ENCODE data around the gene CEP126. TPM values are rescaled to one million over a fixed set of nuclear protein-coding genes. Genes with fewer than 3 reads are reported as not detected.
A peak's percentile ranks its signal among the peaks of the same experiment; 100 is the strongest.

CEP126 gene
- total RNA-seq, 2 donors from 2014 or later = 1.5 to 2.5 TPM

DNA sequence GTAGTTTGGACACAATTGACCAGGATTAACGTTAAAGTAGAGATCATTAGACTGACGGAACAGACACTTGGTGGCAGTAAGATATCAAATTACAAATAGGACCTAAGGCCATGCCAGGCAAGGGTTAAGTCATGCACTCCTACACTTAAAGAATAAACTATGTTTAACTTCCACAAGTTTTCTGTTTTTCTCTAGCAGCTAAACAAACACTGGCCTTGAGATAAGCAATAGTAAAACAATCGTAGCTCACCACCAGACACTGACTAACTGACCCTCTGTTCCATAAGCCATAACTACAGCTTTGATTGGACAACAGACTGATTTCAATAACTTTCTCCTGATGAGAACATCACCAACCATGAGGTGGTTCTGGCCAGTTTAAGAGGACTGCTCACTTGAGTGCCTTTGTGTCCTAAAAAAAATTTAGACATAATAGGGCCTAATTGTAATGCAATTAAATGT is 2.0 kb upstream of the CEP126 start:
- ATAC-seq = no peak
- no peak overlapping the region for H3K27ac Mint-ChIP-seq

GRCh38 chr11:101913656-101914055 is 1.2 kb upstream of the CEP126 start:
- peaks cover 24 to 34% of the 10 kb centered on the region in 2 donors for H3K4me1 Mint-ChIP-seq (ENCODE audit: low read depth in 2 of 2)
- H3K36me3 Mint-ChIP-seq = no peaks in the 10 kb centered on the region
- ATAC-seq = no peak
- peaks cover 6 to 19% of the 10 kb centered on the region in 2 donors for H3K27me3 Mint-ChIP-seq
- H3K9me3 Mint-ChIP-seq = no peaks in the 10 kb centered on the region
- H3K4me3 Mint-ChIP-seq = no peak overlapping the region
- H3K27ac Mint-ChIP-seq = no peak overlapping the region
- no peak for DNase-seq (ENCODE audit: low spot score)

More for the DNA sequence above, 2.0 kb upstream of the CEP126 start:
- Mint-ChIP-seq H3K36me3 (no peaks in the 10 kb centered on the region), H3K27me3 (peaks cover 6 to 20% of the 10 kb centered on the region in 2 donors), H3K4me3 (no peak overlapping the region), H3K9me3 (no peaks in the 10 kb centered on the region), H3K4me1 (ENCODE audit: low read depth in 2 of 2) (peaks cover 22 to 32% of the 10 kb centered on the region in 2 donors)
- no peak for DNase-seq (ENCODE audit: low spot score)

DNA sequence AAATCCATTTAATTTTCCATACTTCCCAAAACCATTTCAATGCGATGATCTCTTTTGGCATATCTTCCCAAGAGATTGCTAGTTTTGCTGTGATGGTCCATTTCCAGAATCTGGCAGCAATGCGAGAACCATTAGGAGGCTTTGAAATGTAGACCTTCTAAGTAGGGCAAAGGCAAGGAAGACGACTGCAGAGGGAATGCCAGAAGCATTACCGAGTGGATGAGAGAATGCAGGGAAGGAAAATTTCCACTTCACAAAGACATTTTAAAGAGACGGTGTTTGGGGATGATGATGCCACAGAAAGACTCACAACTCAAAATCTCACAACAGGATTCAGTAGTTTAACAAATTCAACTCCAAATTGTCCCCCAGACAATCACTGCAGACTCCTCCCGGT is 471 bp upstream of the CEP126 start:
- Mint-ChIP-seq H3K4me1 (ENCODE audit: low read depth in 2 of 2) (peaks cover 29 to 39% of the 10 kb centered on the region in 2 donors), H3K4me3 (peak overlapping the region; percentile 87), H3K27me3 (peaks cover 2 to 13% of the 10 kb centered on the region in 2 donors), H3K9me3 (no peaks in the 10 kb centered on the region), H3K27ac (peak overlapping the region in 1 of 2 donors; percentile 91), H3K36me3 (no peaks in the 10 kb centered on the region)
- DNase-seq (ENCODE audit: low spot score) = no peak
- ATAC-seq = no peak

- no peaks in the 10 kb centered on the region for H3K36me3 Mint-ChIP-seq
- H3K4me3 Mint-ChIP-seq = peak overlapping the region; percentile 87
- peaks cover 31 to 44% of the 10 kb centered on the region in 2 donors for H3K4me1 Mint-ChIP-seq (ENCODE audit: low read depth in 2 of 2)
- peaks cover 2 to 7% of the 10 kb centered on the region in 2 donors for H3K27me3 Mint-ChIP-seq
- peak overlapping the region; percentile 78 to 91 for H3K27ac Mint-ChIP-seq
- no peaks in the 10 kb centered on the region for H3K9me3 Mint-ChIP-seq
- ATAC-seq (no peak), DNase-seq (ENCODE audit: low spot score) (no peak)
Measured at GRCh38 chr11:101915791-101916291, 1.0 kb downstream of the CEP126 start.

GRCh38 chr11:101916422-101916821 is 1.6 kb downstream of the CEP126 start, which contains the start of gene ANGPTL5:
Gene ANGPTL5 (minus strand): TSS chr11:101916522. CDS start chr11:101907909, 8,613 bp downstream.
- ATAC-seq (no peak), DNase-seq (ENCODE audit: low spot score) (no peak)
- no peaks in the 10 kb centered on the region for H3K36me3 Mint-ChIP-seq
- H3K4me3 Mint-ChIP-seq = peak within 1 kb of the TSS; percentile 87
- H3K4me1 Mint-ChIP-seq (ENCODE audit: low read depth in 2 of 2) = peaks cover 31 to 44% of the 10 kb centered on the region in 2 donors
- no peaks in the 10 kb centered on the region for H3K9me3 Mint-ChIP-seq
- H3K27ac Mint-ChIP-seq = peak within 1 kb of the TSS; percentile 78 to 91
- peaks cover 2 to 5% of the 10 kb centered on the region in 2 donors for H3K27me3 Mint-ChIP-seq

DNA sequence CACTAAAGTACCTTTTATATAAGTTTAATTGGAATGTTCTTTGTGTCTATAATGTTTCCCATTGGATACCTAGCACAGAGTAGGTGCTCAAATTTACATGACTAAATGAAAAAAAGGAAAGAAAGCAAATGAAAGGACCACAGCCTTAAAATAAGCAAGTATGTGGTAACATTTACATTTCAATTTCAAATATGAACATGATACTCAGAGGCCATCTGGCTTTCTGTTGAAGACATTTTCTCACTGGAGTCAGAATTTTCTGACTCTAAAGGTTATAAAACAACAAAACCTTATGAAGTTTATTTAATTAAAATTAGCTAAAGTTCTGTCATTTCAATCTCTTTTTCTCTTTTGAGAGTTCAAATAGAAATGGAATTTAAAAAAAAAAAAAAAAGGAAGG is 2.4 kb downstream of the CEP126 start:
- Mint-ChIP-seq H3K9me3 (no peaks in the 10 kb centered on the region), H3K27ac (no peak overlapping the region), H3K4me1 (ENCODE audit: low read depth in 2 of 2) (peaks cover 31 to 44% of the 10 kb centered on the region in 2 donors), H3K36me3 (no peaks in the 10 kb centered on the region), H3K27me3 (no peaks in the 10 kb centered on the region), H3K4me3 (no peak overlapping the region)
- ATAC-seq (no peak), DNase-seq (ENCODE audit: low spot score) (no peak)

DNA sequence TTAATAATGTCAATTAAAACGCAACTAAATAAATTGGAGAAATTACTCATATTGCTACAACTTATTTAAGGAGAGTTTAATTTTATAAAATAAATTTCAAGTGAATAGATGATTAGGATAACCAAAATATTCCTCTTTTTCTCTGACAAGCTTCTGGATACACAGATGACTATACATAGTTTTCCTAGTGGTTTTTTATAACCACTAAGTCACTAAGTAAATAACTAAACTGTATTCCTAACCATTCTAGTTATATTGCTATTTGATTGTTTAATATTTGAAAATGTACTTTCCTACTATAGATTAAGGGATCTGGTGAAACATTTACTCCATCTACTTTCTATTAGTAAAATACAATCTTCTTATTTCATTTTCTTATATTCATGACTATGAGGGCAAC is 6.2 kb downstream of the CEP126 start:
- no peak overlapping the region for H3K27ac Mint-ChIP-seq
- DNase-seq (ENCODE audit: low spot score) (no peak), ATAC-seq (no peak)
- peaks cover 18 to 24% of the 10 kb centered on the region in 2 donors for H3K4me1 Mint-ChIP-seq (ENCODE audit: low read depth in 2 of 2)
- H3K36me3 Mint-ChIP-seq = no peaks in the 10 kb centered on the region
- no peak overlapping the region for H3K4me3 Mint-ChIP-seq
- no peaks in the 10 kb centered on the region for H3K9me3 Mint-ChIP-seq
- no peaks in the 10 kb centered on the region for H3K27me3 Mint-ChIP-seq

GRCh38 chr11:101923554-101923953 is 8.7 kb downstream of the CEP126 start:
- H3K36me3 Mint-ChIP-seq = no peaks in the 10 kb centered on the region
- no peaks in the 10 kb centered on the region for H3K27me3 Mint-ChIP-seq
- ATAC-seq (no peak), DNase-seq (ENCODE audit: low spot score) (no peak)
- no peaks in the 10 kb centered on the region for H3K9me3 Mint-ChIP-seq
- no peak overlapping the region for H3K27ac Mint-ChIP-seq
- H3K4me3 Mint-ChIP-seq = no peak overlapping the region
- peaks cover 9 to 12% of the 10 kb centered on the region in 2 donors for H3K4me1 Mint-ChIP-seq (ENCODE audit: low read depth in 2 of 2)

DNA sequence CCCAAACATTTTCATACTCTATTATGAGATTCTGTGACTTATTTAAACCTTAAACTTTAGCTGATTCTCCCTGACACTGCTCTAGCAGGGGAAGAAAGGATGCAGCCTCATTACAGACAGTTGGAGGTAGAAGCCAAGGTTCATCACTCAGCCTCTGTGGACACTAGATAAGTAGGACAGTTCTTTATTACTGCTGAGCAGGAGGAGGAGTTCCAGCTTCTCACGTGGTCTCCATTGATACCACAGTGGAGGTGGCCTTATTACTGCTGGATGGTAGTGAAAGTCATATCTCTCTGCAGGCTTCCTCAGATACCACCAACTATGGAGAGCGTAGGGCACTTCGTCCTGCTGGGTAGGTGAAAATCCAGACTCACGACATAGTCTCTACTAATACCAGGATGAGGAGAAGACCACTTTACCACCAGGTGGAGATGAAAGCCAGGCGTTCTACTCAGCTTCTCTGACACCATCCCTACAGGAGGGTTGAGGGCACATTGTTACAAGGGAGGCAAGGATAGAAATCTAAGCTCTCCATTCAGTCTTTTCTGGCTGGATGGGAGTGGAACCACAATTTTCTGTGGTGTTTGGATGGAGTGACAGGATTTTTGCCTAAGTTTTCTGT is 14.6 kb downstream of the CEP126 start:
- no peak for DNase-seq (ENCODE audit: low spot score)
- Mint-ChIP-seq H3K4me1 (ENCODE audit: low read depth in 2 of 2) (peaks cover 0 to 5% of the 10 kb centered on the region in 2 donors), H3K36me3 (no peaks in the 10 kb centered on the region), H3K4me3 (no peak overlapping the region), H3K27ac (no peak overlapping the region), H3K27me3 (no peaks in the 10 kb centered on the region), H3K9me3 (no peaks in the 10 kb centered on the region)
- no peak for ATAC-seq

DNA sequence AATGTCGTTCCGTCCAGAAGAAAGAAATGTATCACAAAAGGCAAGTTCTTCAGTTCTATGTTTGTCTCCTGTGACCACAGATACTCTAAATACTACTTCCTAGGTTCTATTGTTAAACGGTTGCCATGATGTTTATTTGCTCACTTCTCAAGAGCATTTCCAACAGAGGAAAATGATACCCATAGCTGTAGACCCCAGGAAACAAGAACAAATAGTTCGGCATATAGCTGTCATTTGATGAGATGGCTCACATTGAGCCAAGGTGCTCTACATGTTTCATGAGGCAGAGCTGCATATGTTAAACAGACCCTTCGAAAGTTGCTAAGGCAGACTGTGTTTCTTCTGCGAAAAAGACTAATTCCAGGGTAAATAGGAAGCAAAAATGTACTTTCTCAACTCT is 16.9 kb downstream of the CEP126 start:
- Mint-ChIP-seq H3K4me3 (no peak overlapping the region), H3K9me3 (no peaks in the 10 kb centered on the region), H3K27me3 (no peaks in the 10 kb centered on the region), H3K36me3 (no peaks in the 10 kb centered on the region), H3K27ac (no peak overlapping the region), H3K4me1 (ENCODE audit: low read depth in 2 of 2) (peaks cover 0 to 5% of the 10 kb centered on the region in 2 donors)
- DNase-seq (ENCODE audit: low spot score) (no peak), ATAC-seq (no peak)

DNA sequence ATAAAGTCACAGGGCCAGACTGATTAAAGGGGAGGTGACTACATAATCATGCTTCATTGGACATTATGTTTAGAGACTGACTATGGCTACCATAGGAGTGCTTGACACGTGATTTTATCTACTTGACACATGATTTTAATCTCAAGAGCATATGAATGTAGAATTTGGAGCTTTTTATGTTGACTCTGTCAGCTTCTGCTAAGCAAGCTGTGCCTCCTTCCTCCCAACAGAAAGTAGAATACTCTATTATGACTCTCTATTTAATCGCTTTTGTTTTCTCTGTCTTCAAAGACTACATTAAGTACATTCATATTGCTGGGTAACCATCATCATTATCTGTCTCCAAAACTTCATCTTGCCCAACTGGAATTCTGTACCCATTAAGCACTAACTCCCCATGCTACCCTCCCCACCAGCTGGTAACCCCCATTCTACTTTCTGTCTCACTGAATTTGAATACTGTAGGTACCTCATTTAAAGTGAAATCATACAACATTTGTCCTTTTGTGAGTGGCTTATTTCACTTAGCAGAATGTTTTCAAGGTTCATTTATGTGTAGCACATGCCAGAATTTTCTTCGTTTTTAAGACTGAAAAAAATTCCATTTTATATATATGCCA is 26.2 kb downstream of the CEP126 start:
- H3K4me1 Mint-ChIP-seq (ENCODE audit: low read depth in 2 of 2) = peaks cover 0 to 3% of the 10 kb centered on the region in 2 donors
- no peak overlapping the region for H3K27ac Mint-ChIP-seq
- no peaks in the 10 kb centered on the region for H3K9me3 Mint-ChIP-seq
- no peak for DNase-seq (ENCODE audit: low spot score)
- ATAC-seq = no peak
- H3K36me3 Mint-ChIP-seq = no peaks in the 10 kb centered on the region
- no peak overlapping the region for H3K4me3 Mint-ChIP-seq
- no peaks in the 10 kb centered on the region for H3K27me3 Mint-ChIP-seq

- no peaks in the 10 kb centered on the region for H3K9me3 Mint-ChIP-seq
- H3K36me3 Mint-ChIP-seq = no peaks in the 10 kb centered on the region
- no peaks in the 10 kb centered on the region for H3K27me3 Mint-ChIP-seq
- no peak overlapping the region for H3K4me3 Mint-ChIP-seq
- ATAC-seq (no peak), DNase-seq (ENCODE audit: low spot score) (no peak)
- no peak overlapping the region for H3K27ac Mint-ChIP-seq
- H3K4me1 Mint-ChIP-seq (ENCODE audit: low read depth in 2 of 2) = peaks cover 0 to 3% of the 10 kb centered on the region in 2 donors
Measured at GRCh38 chr11:101944923-101945322, 30.1 kb downstream of the CEP126 start.

DNA sequence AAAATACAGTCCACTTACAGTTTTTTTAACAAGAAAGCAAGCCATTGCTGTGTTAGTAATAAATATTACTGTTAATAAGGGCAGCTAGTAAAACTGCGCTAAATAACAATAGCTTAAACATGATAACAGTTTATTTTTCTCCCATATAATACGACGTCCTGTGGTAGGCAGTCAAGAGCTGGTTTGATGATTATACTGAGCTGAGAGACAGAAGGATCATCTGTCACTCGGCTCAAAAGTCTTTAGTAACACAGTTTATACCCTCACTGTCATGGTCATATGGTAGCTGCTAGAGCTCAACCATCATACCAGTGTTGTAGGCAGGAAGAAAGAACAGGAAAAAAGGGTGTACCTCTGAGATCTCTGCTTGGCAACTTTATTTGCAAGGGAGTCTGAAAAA is 30.6 kb downstream of the CEP126 start:
- Mint-ChIP-seq H3K9me3 (no peaks in the 10 kb centered on the region), H3K27me3 (no peaks in the 10 kb centered on the region)
- no peak for ATAC-seq

DNA sequence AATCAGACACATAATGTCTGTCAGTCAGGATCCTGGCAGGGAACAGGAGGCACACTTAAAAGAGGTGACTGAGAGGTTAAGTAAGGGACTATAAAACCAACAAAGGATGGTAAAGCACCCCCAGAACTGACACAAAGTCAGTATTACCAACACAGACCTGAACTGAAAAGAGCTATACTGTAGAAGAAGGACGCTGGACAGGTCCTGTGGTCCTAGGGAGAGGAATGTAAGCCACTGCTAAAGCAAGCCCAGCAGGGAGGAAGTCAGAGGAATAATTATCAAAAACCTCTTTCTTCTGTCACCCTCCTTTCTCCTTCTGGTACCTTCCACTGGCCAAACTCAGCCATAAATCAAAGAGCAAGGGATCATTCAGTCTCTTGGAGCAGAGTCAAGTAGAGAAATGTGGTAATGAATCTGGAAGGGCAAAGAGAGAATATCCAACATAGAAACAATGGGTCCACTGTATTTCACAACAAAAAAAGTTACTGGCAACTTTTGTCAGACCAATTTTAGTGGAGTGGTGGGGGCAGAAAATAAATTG is 34.9 kb downstream of the CEP126 start:
- no peak overlapping the region for H3K27ac Mint-ChIP-seq
- no peaks in the 10 kb centered on the region for H3K27me3 Mint-ChIP-seq
- ATAC-seq (no peak), DNase-seq (ENCODE audit: low spot score) (no peak)
- no peaks in the 10 kb centered on the region for H3K9me3 Mint-ChIP-seq
- no peaks in the 10 kb centered on the region for H3K4me1 Mint-ChIP-seq (ENCODE audit: low read depth in 2 of 2)
- no peak overlapping the region for H3K4me3 Mint-ChIP-seq
- H3K36me3 Mint-ChIP-seq = no peaks in the 10 kb centered on the region

More for the DNA sequence above, 30.6 kb downstream of the CEP126 start:
- Mint-ChIP-seq H3K4me3 (no peak overlapping the region), H3K4me1 (ENCODE audit: low read depth in 2 of 2) (peaks cover 0 to 3% of the 10 kb centered on the region in 2 donors), H3K36me3 (no peaks in the 10 kb centered on the region), H3K27ac (no peak overlapping the region)
- DNase-seq (ENCODE audit: low spot score) = no peak
